K562 treated with DMSO at 1 percent for 4 hours (cell line): Measurements from ENCODE around the gene BAX. TPM values are rescaled to one million over a fixed set of nuclear protein-coding genes. Genes with fewer than 3 reads are reported as not detected.

Source experiments
- total RNA-seq: library from RNA; unstranded; fragments of 300-600 nt; gene quantifications from 2 replicates; pipeline ENCODE4 v1.2.3, GENCODE V29; 2022; ENCODE audit not compliant: insufficient read depth

Gene BAX
- total RNA-seq = 90.6 and 152 TPM in 2 replicates

GRCh38 chr19:48954595-48955307 lies at the start of gene BAX:
BAX (plus strand) TSS chr19:48954875; CDS start chr19:48954929, 54 bp downstream.

GRCh38 chr19:48933382-48933932 lies 21.2 kb upstream of the BAX start, which contains the start of gene DHDH:
DHDH (plus strand) TSS chr19:48933699; CDS start chr19:48933722, 23 bp downstream.

GRCh38 chr19:48965040-48965805 lies 10.5 kb downstream of the BAX start, which contains the start of gene FTL:
FTL (plus strand) TSS chr19:48965309; CDS start chr19:48965508, 199 bp downstream.

DNA sequence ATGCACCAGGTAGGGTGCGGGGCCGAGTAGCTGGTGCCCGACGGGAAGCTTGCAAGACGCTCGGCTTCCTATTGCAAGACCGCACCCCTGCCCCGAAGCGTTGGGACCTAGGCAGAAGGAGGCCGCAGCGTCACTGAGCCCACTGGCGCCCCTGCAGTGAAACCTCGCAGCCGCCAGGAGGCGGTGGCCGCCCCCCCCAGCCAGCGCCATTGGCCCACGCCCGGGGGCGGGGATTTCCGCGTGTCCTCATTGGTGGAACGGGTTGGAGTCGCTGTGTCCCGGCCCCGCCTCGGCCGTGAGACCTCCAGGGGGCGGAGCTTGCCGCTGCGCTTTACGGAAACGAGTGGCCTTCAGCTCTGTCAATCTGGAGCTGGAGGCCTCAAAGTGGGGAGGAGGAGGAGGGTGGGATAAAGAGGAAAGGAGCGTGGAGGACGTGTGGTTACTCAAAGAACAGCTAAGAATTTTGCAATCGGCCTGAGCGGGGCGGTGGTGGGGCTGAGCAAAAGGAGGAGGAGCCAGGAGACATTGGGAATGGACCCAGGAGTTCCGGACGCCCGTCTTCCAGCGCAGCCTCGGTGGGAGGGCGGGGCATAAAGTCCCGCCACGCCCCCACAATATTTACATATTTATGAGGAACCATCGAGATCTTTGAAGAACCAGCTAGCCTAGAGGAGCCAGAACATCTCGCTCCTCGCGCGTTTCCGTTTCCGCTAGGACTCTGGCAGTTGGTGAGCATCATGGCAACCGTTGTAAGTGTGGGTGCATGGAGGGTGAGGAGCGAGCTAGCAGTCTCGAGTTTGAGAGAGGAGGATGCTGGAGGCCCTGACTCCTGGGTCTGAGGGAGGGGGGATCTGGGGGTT lies 38.7 kb downstream of the BAX start, which contains the start of the genes GYS1 and RUVBL2:
Gene GYS1 (minus strand): TSS at position 135 of the 860 bp plus-strand sequence. CDS start 197 bp downstream, outside the sequence.
Gene RUVBL2 (plus strand): TSS at position 713 of the 860 bp plus-strand sequence. CDS start 25 bp downstream, at position 738.

Other genes starting within 250 kb of the BAX start
- gene MAMSTR, start 235.2 kb upstream of the BAX start, total RNA-seq = 0.73 TPM in 1 of 2 replicates, not detected in the other
- 6.5 and 7.8 TPM in 2 replicates for gene RASIP1, start 214.3 kb upstream of the BAX start, total RNA-seq
- gene IZUMO1, start 208.0 kb upstream of the BAX start, total RNA-seq = 0.50 TPM in 1 of 2 replicates, not detected in the other
- gene FUT1, start 202.2 kb upstream of the BAX start, total RNA-seq = 4.8 and 13.9 TPM in 2 replicates
- not detected in 2 replicates for gene FGF21, start 199.4 kb upstream of the BAX start, total RNA-seq
- 68.9 and 69.1 TPM in 2 replicates for gene BCAT2, start 143.8 kb upstream of the BAX start, total RNA-seq
- not detected in 2 replicates for gene HSD17B14, start 118.4 kb upstream of the BAX start, total RNA-seq
- 17.1 and 25.9 TPM in 2 replicates for gene PLEKHA4, start 86.3 kb upstream of the BAX start, total RNA-seq
- gene PPP1R15A, start 82.5 kb upstream of the BAX start, total RNA-seq = 85.0 and 106 TPM in 2 replicates
- not detected in 2 replicates for gene TULP2, start 56.1 kb upstream of the BAX start, total RNA-seq
- gene NUCB1, start 54.6 kb upstream of the BAX start, total RNA-seq = 279 and 316 TPM in 2 replicates
- gene DHDH, start 21.2 kb upstream of the BAX start, total RNA-seq = 2.6 and 6.7 TPM in 2 replicates
- 5,415 and 5,880 TPM in 2 replicates for gene FTL, start 10.4 kb downstream of the BAX start, total RNA-seq
- gene GYS1, start 38.4 kb downstream of the BAX start, total RNA-seq = 18.0 and 22.2 TPM in 2 replicates
- gene RUVBL2, start 39.0 kb downstream of the BAX start, total RNA-seq = 219 and 288 TPM in 2 replicates
- not detected in 2 replicates for gene LHB, start 62.2 kb downstream of the BAX start, total RNA-seq
- not detected in 2 replicates for gene CGB3, start 69.5 kb downstream of the BAX start, total RNA-seq
- not detected in 2 replicates for gene CGB2, start 77.0 kb downstream of the BAX start, total RNA-seq
- not detected in 2 replicates for gene CGB1, start 82.0 kb downstream of the BAX start, total RNA-seq
- not detected in 2 replicates for gene CGB5, start 89.0 kb downstream of the BAX start, total RNA-seq
- not detected in 2 replicates for gene CGB8, start 94.2 kb downstream of the BAX start, total RNA-seq
- gene CGB7, start 102.9 kb downstream of the BAX start, total RNA-seq = not detected in 2 replicates
- gene NTF4, start 109.9 kb downstream of the BAX start, total RNA-seq = not detected in 2 replicates
- gene KCNA7, start 117.8 kb downstream of the BAX start, total RNA-seq = not detected in 2 replicates
- gene SNRNP70, start 130.6 kb downstream of the BAX start, total RNA-seq = 143 and 183 TPM in 2 replicates
- gene LIN7B, start 159.5 kb downstream of the BAX start, total RNA-seq = 8.9 and 15.5 TPM in 2 replicates
- gene C19orf73, start 164.3 kb downstream of the BAX start, total RNA-seq = not detected in 2 replicates
- gene PPFIA3, start 164.7 kb downstream of the BAX start, total RNA-seq = 17.3 and 23.0 TPM in 2 replicates
- 5.1 and 5.8 TPM in 2 replicates for gene HRC, start 200.5 kb downstream of the BAX start, total RNA-seq
- 12.7 and 14.0 TPM in 2 replicates for gene TRPM4, start 202.9 kb downstream of the BAX start, total RNA-seq